ENCODE data around the gene RNF17. TPM values are rescaled to one million over a fixed set of nuclear protein-coding genes. Genes with fewer than 3 reads are reported as not detected.
A peak's percentile ranks its signal among the peaks of the same experiment; 100 is the strongest.
"Not testable (repeated sequence)": the region's sequence is repeated elsewhere in the genome, so short reads cannot be mapped to it uniquely, and the experiment has no call there.

RNF17 gene
- total RNA-seq, 1 donor from 2014 or later = not detected

GRCh38 chr13:24719139-24719538 lies 44.8 kb upstream of the RNF17 start:
- Mint-ChIP-seq H3K27me3 (ENCODE audit: unreplicated experiment) (peaks cover 3% of the 10 kb centered on the region), H3K9me3 (ENCODE audit: unreplicated experiment) (no peaks in the 10 kb centered on the region), H3K36me3 (ENCODE audit: unreplicated experiment) (no peaks in the 10 kb centered on the region), H3K4me3 (ENCODE audit: unreplicated experiment) (no peak overlapping the region), H3K4me1 (ENCODE audit: unreplicated experiment) (no peaks in the 10 kb centered on the region), H3K27ac (ENCODE audit: unreplicated experiment) (no peak overlapping the region)
- DNase-seq (ENCODE audit: extremely low spot score, unreplicated experiment) = no peak
- TF ChIP-seq CTCF (IDR thresholded peaks at IDR 0.05) = no peak

GRCh38 chr13:24723206-24723605 lies 40.8 kb upstream of the RNF17 start:
- Mint-ChIP-seq H3K36me3 (ENCODE audit: unreplicated experiment) (no peaks in the 10 kb centered on the region), H3K4me3 (ENCODE audit: unreplicated experiment) (no peak overlapping the region), H3K27ac (ENCODE audit: unreplicated experiment) (no peak overlapping the region), H3K9me3 (ENCODE audit: unreplicated experiment) (no peaks in the 10 kb centered on the region), H3K4me1 (ENCODE audit: unreplicated experiment) (no peaks in the 10 kb centered on the region), H3K27me3 (ENCODE audit: unreplicated experiment) (peaks cover 7% of the 10 kb centered on the region)
- TF ChIP-seq CTCF (IDR thresholded peaks at IDR 0.05) = no peak
- DNase-seq (ENCODE audit: extremely low spot score, unreplicated experiment) = no peak

- H3K4me1 Mint-ChIP-seq (ENCODE audit: unreplicated experiment) = no peaks in the 10 kb centered on the region
- TF ChIP-seq CTCF (IDR thresholded peaks at IDR 0.05) = no peak
These were observed 39.3 kb upstream of the RNF17 start for GRCh38 chr13:24724714-24725113.

GRCh38 chr13:24725379-24725778 lies 38.6 kb upstream of the RNF17 start:
- H3K4me3 Mint-ChIP-seq (ENCODE audit: unreplicated experiment) = no peak overlapping the region
- H3K9me3 Mint-ChIP-seq (ENCODE audit: unreplicated experiment) = no peaks in the 10 kb centered on the region
- H3K27me3 Mint-ChIP-seq (ENCODE audit: unreplicated experiment) = peaks cover 8% of the 10 kb centered on the region
- no peak for TF ChIP-seq CTCF (IDR thresholded peaks at IDR 0.05)
- H3K27ac Mint-ChIP-seq (ENCODE audit: unreplicated experiment) = no peak overlapping the region
- no peaks in the 10 kb centered on the region for H3K36me3 Mint-ChIP-seq (ENCODE audit: unreplicated experiment)
- H3K4me1 Mint-ChIP-seq (ENCODE audit: unreplicated experiment) = no peaks in the 10 kb centered on the region
- DNase-seq (ENCODE audit: extremely low spot score, unreplicated experiment) = no peak

More at GRCh38 chr13:24724714-24725113, 39.3 kb upstream of the RNF17 start:
- H3K36me3 Mint-ChIP-seq (ENCODE audit: unreplicated experiment) = no peaks in the 10 kb centered on the region
- no peak overlapping the region for H3K4me3 Mint-ChIP-seq (ENCODE audit: unreplicated experiment)
- H3K27me3 Mint-ChIP-seq (ENCODE audit: unreplicated experiment) = peaks cover 7% of the 10 kb centered on the region
- H3K27ac Mint-ChIP-seq (ENCODE audit: unreplicated experiment) = no peak overlapping the region
- no peak for DNase-seq (ENCODE audit: extremely low spot score, unreplicated experiment)
- H3K9me3 Mint-ChIP-seq (ENCODE audit: unreplicated experiment) = no peaks in the 10 kb centered on the region

- peak; percentile 84 for DNase-seq (ENCODE audit: extremely low spot score, unreplicated experiment)
- H3K27me3 Mint-ChIP-seq (ENCODE audit: unreplicated experiment) = peaks cover 8% of the 10 kb centered on the region
- H3K9me3 Mint-ChIP-seq (ENCODE audit: unreplicated experiment) = no peaks in the 10 kb centered on the region
- peak; percentile 76 for TF ChIP-seq CTCF (IDR thresholded peaks at IDR 0.05)
- no peak overlapping the region for H3K27ac Mint-ChIP-seq (ENCODE audit: unreplicated experiment)
- no peak overlapping the region for H3K4me3 Mint-ChIP-seq (ENCODE audit: unreplicated experiment)
- no peaks in the 10 kb centered on the region for H3K36me3 Mint-ChIP-seq (ENCODE audit: unreplicated experiment)
- no peaks in the 10 kb centered on the region for H3K4me1 Mint-ChIP-seq (ENCODE audit: unreplicated experiment)
These were observed 36.0 kb upstream of the RNF17 start for GRCh38 chr13:24727731-24728601.

- not testable (repeated sequence) for H3K9me3 Mint-ChIP-seq (ENCODE audit: unreplicated experiment); H3K36me3 Mint-ChIP-seq (ENCODE audit: unreplicated experiment); H3K4me3 Mint-ChIP-seq (ENCODE audit: unreplicated experiment); H3K27me3 Mint-ChIP-seq (ENCODE audit: unreplicated experiment); H3K4me1 Mint-ChIP-seq (ENCODE audit: unreplicated experiment); H3K27ac Mint-ChIP-seq (ENCODE audit: unreplicated experiment)
- DNase-seq (ENCODE audit: extremely low spot score, unreplicated experiment) = peak; percentile 42
These were observed 32.9 kb upstream of the RNF17 start for GRCh38 chr13:24730873-24731567.
